ENCODE data around the gene GRIN3B. TPM values are rescaled to one million over a fixed set of nuclear protein-coding genes. Genes with fewer than 3 reads are reported as not detected.

The GRIN3B gene
- total and polyA plus RNA-seq, 8 donors: 0.03 TPM; not detected in 7

DNA sequence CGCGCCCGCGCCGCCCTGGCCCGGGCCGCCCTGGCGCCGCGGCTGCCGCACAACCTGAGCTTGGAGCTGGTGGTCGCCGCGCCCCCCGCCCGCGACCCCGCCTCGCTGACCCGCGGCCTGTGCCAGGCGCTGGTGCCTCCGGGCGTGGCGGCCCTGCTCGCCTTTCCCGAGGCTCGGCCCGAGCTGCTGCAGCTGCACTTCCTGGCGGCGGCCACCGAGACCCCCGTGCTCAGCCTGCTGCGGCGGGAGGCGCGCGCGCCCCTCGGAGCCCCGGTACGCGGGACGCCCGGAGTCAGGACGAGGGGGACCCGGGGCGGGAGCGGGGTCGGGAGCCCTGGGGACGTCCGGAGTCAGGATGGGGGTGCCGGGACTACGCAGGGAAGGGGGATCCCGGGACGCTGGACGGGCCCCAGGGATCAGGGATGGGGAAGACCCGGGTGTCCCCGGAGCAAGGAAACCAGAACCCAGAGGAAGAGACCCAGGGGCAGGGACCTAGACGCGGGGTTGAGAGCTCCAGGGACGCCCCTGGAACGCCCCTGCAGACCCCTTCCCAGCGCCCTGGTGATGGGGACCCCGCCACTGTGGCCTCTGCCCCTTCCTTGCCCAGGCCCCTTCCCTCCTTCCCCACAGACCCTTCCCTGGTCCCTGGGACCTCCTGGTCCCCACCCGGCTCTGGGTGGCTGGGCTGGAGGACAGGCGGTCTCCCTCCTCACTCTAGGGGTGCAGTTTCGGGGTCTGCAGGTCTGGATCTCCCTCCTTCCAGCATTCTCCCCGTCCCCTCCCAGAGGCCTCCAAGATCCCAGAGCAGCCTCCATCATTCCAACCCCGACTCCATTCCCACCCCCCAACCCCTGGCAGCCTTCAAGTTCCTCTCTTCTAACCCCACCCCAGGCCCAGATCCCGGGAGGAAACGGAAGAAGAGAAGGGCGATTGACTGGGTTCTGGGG lies 645 bp downstream of the GRIN3B start:
- Histone ChIP-seq H3K4me3 (peak overlapping the region in 2 of 4 donors; percentile 33 to 35), H3K36me3 (no peaks in the 10 kb centered on the region), H3K4me1 (peaks cover 19 to 32% (median 28%) of the 10 kb centered on the region in 4 donors), H3K27ac (no peak overlapping the region), H3K27me3 (peaks cover 23 to 89% (median 75%) of the 10 kb centered on the region in 3 donors), H3K9me3 (no peaks in the 10 kb centered on the region)
- 4 to 16% (median 6%) methylated on average over 13 to 73 of the region's 73 CpGs for WGBS, 5 donors
- DNase-seq: no peak
- intact Hi-C loops (cut with DNase I; ENCODE audit: low total_unique reads): no loop called here
- TF ChIP-seq EP300 (IDR thresholded peaks at IDR 0.05): no peak
- no peak for TF ChIP-seq POLR2A (IDR thresholded peaks at IDR 0.05)
- TF ChIP-seq, protein P1, sequence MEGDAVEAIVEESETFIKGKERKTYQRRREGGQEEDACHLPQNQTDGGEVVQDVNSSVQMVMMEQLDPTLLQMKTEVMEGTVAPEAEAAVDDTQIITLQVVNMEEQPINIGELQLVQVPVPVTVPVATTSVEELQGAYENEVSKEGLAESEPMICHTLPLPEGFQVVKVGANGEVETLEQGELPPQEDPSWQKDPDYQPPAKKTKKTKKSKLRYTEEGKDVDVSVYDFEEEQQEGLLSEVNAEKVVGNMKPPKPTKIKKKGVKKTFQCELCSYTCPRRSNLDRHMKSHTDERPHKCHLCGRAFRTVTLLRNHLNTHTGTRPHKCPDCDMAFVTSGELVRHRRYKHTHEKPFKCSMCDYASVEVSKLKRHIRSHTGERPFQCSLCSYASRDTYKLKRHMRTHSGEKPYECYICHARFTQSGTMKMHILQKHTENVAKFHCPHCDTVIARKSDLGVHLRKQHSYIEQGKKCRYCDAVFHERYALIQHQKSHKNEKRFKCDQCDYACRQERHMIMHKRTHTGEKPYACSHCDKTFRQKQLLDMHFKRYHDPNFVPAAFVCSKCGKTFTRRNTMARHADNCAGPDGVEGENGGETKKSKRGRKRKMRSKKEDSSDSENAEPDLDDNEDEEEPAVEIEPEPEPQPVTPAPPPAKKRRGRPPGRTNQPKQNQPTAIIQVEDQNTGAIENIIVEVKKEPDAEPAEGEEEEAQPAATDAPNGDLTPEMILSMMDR (IDR thresholded peaks at IDR 0.05): no peak
- no peak for TF ChIP-seq POLR2AphosphoS5 (IDR thresholded peaks at IDR 0.05)

DNA sequence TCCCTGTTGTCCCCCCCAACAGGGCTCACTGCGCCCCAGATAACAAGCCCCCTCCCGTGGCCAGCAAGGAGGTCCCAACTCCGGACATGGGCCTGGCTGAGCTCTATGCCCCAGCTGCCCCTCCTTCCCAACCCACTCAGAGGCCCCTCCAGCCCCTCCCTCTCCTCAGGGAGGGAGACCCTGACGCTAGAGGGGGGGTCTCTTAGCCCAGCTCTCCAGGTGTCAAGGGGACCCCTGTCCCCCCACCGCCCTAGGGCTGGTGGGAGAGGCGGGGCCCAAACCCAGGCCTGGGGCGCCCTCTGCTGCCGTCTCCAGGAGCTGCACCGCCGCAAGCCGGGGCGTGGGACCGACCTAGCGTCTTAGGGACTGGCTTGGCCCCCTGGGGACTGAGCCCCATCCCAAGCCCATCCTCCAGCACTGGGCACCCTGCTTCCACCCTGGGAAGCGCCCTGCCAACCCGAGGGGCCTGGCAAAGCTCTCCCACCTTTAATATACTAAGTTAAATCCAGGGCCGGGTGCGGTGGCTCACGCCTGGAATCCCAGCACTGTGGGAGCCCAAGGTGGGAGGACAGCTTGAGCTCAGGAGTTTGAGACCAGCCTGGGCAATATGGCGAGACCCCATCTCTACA lies 1.4 kb downstream of the GRIN3B start:
- DNase-seq: peak; percentile 68 to 80
- H3K36me3 ChIP-seq: no peaks in the 10 kb centered on the region
- 10 to 16% (median 11%) methylated on average over 9 to 20 of the region's 20 CpGs for WGBS, 5 donors
- no peak overlapping the region for H3K27ac ChIP-seq
- TF ChIP-seq EP300 (IDR thresholded peaks at IDR 0.05) (no peak), POLR2AphosphoS5 (IDR thresholded peaks at IDR 0.05) (no peak), POLR2A (IDR thresholded peaks at IDR 0.05) (no peak)
- TF ChIP-seq, protein P1 (IDR thresholded peaks at IDR 0.05): peak in 5 of 7 experiments; percentile 55 to 91 (median 85)
- peaks cover 11 to 24% (median 20%) of the 10 kb centered on the region in 4 donors for H3K4me1 ChIP-seq
- H3K9me3 ChIP-seq: no peaks in the 10 kb centered on the region
- intact Hi-C loops (cut with DNase I; ENCODE audit: low total_unique reads): no loop called here
- H3K27me3 ChIP-seq: peaks cover 19 to 81% (median 67%) of the 10 kb centered on the region in 3 donors
- H3K4me3 ChIP-seq: no peak overlapping the region

DNA sequence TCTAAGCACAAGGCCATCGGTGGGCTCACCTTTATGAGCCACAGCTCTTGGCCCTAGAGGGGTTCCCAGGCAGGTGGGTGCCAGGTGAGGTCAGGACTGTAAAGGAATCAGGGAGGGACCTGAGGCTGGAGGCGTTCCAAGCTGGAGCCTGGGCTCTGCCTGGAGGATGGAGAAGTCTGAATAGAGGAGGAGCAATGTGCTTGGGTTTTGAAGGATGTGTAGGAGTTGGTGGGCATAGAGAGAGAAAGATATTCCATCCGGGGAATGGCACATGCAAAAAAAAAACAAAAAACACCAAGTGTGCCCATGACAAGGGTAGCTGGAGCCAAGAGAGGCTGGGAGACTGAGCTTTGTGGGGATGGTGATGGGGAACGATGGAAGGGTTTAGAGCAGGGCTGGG lies 2.4 kb downstream of the GRIN3B start:
- Histone ChIP-seq H3K27ac (no peak overlapping the region), H3K9me3 (no peaks in the 10 kb centered on the region), H3K27me3 (peaks cover 19 to 71% (median 57%) of the 10 kb centered on the region in 3 donors), H3K4me3 (no peak overlapping the region), H3K4me1 (peaks cover 9 to 21% (median 19%) of the 10 kb centered on the region in 4 donors), H3K36me3 (no peaks in the 10 kb centered on the region)
- no peak for TF ChIP-seq POLR2A (IDR thresholded peaks at IDR 0.05)
- TF ChIP-seq, protein P1 (IDR thresholded peaks at IDR 0.05): no peak
- TF ChIP-seq POLR2AphosphoS5 (IDR thresholded peaks at IDR 0.05): no peak
- no peak for TF ChIP-seq EP300 (IDR thresholded peaks at IDR 0.05)
- 65 to 81% (median 71%) methylated on average over 4 of the region's 4 CpGs for WGBS, 5 donors
- intact Hi-C loops (cut with DNase I; ENCODE audit: low total_unique reads): no loop called here
- no peak for DNase-seq

DNA sequence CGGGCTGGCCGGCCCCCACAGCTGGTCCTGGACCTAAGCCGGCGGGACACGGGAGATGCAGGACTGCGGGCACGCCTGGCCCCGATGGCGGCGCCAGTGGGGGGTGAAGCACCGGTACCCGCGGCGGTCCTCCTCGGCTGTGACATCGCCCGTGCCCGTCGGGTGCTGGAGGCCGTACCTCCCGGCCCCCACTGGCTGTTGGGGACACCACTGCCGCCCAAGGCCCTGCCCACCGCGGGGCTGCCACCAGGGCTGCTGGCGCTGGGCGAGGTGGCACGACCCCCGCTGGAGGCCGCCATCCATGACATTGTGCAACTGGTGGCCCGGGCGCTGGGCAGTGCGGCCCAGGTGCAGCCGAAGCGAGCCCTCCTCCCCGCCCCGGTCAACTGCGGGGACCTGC lies 3.1 kb downstream of the GRIN3B start:
- Histone ChIP-seq H3K36me3 (peaks cover 0 to 3% (median 0%) of the 10 kb centered on the region in 4 donors), H3K4me3 (no peak overlapping the region), H3K27ac (no peak overlapping the region), H3K27me3 (peaks cover 19 to 64% (median 51%) of the 10 kb centered on the region in 3 donors), H3K4me1 (peaks cover 9 to 21% (median 19%) of the 10 kb centered on the region in 4 donors), H3K9me3 (no peaks in the 10 kb centered on the region)
- TF ChIP-seq EP300 (IDR thresholded peaks at IDR 0.05): no peak
- no peak for TF ChIP-seq POLR2AphosphoS5 (IDR thresholded peaks at IDR 0.05)
- TF ChIP-seq POLR2A (IDR thresholded peaks at IDR 0.05): no peak
- TF ChIP-seq, protein P1 (IDR thresholded peaks at IDR 0.05): no peak
- no peak for DNase-seq
- WGBS, 5 donors: 84 to 91% (median 86%) methylated on average over 5 to 37 of the region's 37 CpGs
- intact Hi-C loops (cut with DNase I; ENCODE audit: low total_unique reads): no loop called here
